Urinary bladder (tissue), 4 donors: ENCODE measurements around the gene TAS2R20. TPM values are rescaled to one million over a fixed set of nuclear protein-coding genes. Genes with fewer than 3 reads are reported as not detected.
"Not testable (repeated sequence)": the region's sequence is repeated elsewhere in the genome, so short reads cannot be mapped to it uniquely, and the experiment has no call there.

Experiments used
- DNase-seq: peaks from one replicate; pipeline ENCODE4 v3.0.0-alpha.2; 2015; ENCODE audit errors: extremely low spot score
- H3K27ac ChIP-seq: one replicate; pipeline ENCODE4 v1.5.1; 2013; ENCODE audit warnings: low read depth, mild to moderate bottlenecking, moderate library complexity
- H3K36me3 ChIP-seq: one replicate; pipeline ENCODE4 v1.6.1; 2013; ENCODE audit warnings: mild to moderate bottlenecking, moderate library complexity; ENCODE audit not compliant: insufficient read depth
- H3K4me1 ChIP-seq: one replicate; pipeline ENCODE4 v1.6.1; 2013; ENCODE audit warnings: mild to moderate bottlenecking, moderate library complexity; ENCODE audit not compliant: insufficient read depth
- H3K4me3 ChIP-seq: one replicate; pipeline ENCODE4 v1.5.1; 2013; ENCODE audit warnings: low read depth, low read length
- WGBS: extraction: QIAGEN DNeasy Blood & Tissue Kit; methylation state at CpG from one replicate; pipeline ENCODE4 v1.1.7; 2013; 5-methylcytosine and 5-hydroxymethylcytosine counted together
- polyA plus RNA-seq: library from polyadenylated mRNA; stranded (reverse); fragments of 200-250 nt; gene quantifications from one replicate; pipeline ENCODE4 v1.2.3, GENCODE V29; 2013
- total RNA-seq: library from RNA; depleted of rRNA; stranded (reverse); fragments of >200 nt; gene quantifications from one replicate; pipeline ENCODE4 v1.2.3, GENCODE V29; 2014
- donor health status: healthy with polysubstance abuse.
- donor health status: healthy.

TAS2R20 gene
- total RNA-seq: 23.7 TPM
- 0.22 TPM for polyA plus RNA-seq

GRCh38 chr12:10998204-10998603 is at the start of gene TAS2R20:
Gene TAS2R20 (minus strand): TSS chr12:10998304. CDS start chr12:10997875, 429 bp downstream.
- DNase-seq: no peak
- Histone ChIP-seq H3K36me3 (no peaks in the 10 kb centered on the region), H3K4me1 (no peaks in the 10 kb centered on the region), H3K4me3 (no peak within 1 kb of the TSS), H3K27ac (no peak within 1 kb of the TSS)

GRCh38 chr12:11041366-11041765 is 43.3 kb upstream of the TAS2R20 start:
- DNase-seq: not testable (repeated sequence)

GRCh38 chr12:11040162-11040561 is 42.1 kb upstream of the TAS2R20 start:
- Histone ChIP-seq H3K4me3 (no peak overlapping the region), H3K36me3 (peaks cover 3% of the 10 kb centered on the region), H3K4me1 (no peaks in the 10 kb centered on the region), H3K27ac (no peak overlapping the region)
- no peak for DNase-seq
- WGBS: 41% methylated on average over 1 of the region's 1 CpG

More at GRCh38 chr12:11041366-11041765, 43.3 kb upstream of the TAS2R20 start:
- H3K4me3 ChIP-seq, H3K36me3 ChIP-seq, H3K4me1 ChIP-seq, H3K27ac ChIP-seq: not testable (repeated sequence)
- 67% methylated on average over 2 of the region's 2 CpGs for WGBS

DNA sequence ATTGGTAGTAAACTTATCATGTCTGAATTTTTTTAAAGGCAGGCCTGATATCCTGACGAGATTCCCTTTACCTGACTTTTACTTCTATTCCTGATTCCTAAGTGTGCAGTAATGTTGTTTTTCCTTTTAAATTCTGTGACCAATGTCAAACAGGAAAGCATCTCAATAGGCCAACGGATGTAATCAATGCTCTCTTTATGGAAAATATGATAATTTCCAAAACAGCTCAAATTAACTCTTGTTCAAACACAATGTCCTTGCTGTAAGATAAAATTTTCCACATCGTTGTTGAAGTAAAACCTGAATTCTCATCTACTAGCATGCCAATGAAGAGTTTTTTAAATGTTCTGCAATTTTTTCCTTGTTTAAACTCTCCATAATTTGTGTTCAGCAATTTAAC is 41.1 kb upstream of the TAS2R20 start:
- no peaks in the 10 kb centered on the region for H3K4me1 ChIP-seq
- 86% methylated on average over 3 of the region's 3 CpGs for WGBS

DNA sequence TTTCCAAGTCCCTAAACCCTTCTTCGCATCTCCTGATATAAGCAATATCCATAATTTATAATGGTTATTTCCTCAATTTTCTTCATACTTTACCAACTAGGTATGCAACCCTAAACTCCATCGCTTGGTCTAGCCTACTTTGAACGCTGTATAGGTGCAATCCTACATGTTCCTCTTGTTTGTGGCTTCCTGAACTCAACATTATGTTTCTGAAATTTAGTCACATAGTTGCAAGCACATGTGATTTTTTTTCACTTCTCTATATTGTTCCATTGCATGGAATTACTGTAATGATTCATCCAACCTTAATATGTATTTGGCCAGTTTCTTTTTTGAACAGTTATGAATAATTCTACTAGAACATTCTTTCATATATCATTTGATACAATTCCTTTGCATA is 35.9 kb upstream of the TAS2R20 start:
- 100% methylated on average over 1 of the region's 3 CpGs for WGBS

More for the DNA sequence above, 41.1 kb upstream of the TAS2R20 start:
- no peak for DNase-seq
- Histone ChIP-seq H3K4me3 (no peak overlapping the region), H3K36me3 (no peaks in the 10 kb centered on the region), H3K27ac (no peak overlapping the region)

GRCh38 chr12:11031307-11031706 is 33.2 kb upstream of the TAS2R20 start, which contains the start of gene TAS2R31:
Gene TAS2R31 (minus strand): TSS chr12:11031407. CDS start chr12:11031335, 72 bp downstream.
- H3K36me3 ChIP-seq: no peaks in the 10 kb centered on the region
- no peak for DNase-seq
- H3K27ac ChIP-seq: no peak within 1 kb of the TSS
- no peaks in the 10 kb centered on the region for H3K4me1 ChIP-seq
- no peak within 1 kb of the TSS for H3K4me3 ChIP-seq
- WGBS: 99% methylated on average over 6 of the region's 6 CpGs

More for the DNA sequence above, 35.9 kb upstream of the TAS2R20 start:
- H3K36me3 ChIP-seq, DNase-seq, H3K4me1 ChIP-seq, H3K4me3 ChIP-seq, H3K27ac ChIP-seq: not testable (repeated sequence)

DNA sequence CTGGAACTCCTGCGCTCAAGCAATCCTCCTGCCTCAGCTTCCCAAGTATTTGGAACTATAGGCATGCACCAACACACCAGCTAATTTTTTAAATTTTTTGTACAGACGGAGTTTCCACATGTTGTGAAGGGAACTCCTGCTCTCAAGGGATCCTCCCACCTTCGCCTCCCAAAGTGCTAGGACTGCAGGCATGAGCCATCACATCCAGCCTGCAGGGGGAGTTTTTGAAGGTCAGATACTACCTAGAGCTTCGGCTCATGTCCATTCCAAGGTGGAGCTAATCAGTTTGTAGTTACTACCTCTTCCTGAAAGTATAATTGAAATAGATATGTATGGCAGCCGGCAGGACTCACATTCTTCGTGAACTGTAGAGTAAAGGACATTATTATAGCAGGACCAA is 28.0 kb upstream of the TAS2R20 start:
- DNase-seq: no peak
- peaks cover 2% of the 10 kb centered on the region for H3K36me3 ChIP-seq
- WGBS: 95% methylated on average over 6 of the region's 6 CpGs

GRCh38 chr12:11023387-11023786 is 25.3 kb upstream of the TAS2R20 start:
- no peak for DNase-seq
- no peak overlapping the region for H3K27ac ChIP-seq

More for the DNA sequence above, 28.0 kb upstream of the TAS2R20 start:
- H3K27ac ChIP-seq: no peak overlapping the region
- peaks cover 1% of the 10 kb centered on the region for H3K4me1 ChIP-seq
- no peak overlapping the region for H3K4me3 ChIP-seq

DNA sequence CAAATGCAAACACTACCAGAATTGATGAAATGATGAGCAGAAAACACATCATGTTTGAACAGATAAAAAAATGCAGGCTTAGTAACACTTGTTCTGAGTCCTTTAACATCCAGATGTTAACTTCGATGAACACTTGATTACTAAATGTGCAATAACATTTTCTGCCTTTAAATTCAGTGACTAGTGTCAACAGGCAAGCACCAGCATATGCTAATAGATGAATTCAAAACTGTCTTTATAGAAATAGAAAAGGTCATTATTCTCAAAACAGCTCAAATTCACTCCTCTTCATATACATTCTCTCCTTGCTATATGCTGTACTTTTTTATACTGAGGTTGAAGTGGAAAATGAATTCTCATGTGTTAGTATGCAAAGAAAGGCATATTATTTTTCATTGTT is 24.4 kb upstream of the TAS2R20 start, which contains the start of gene TAS2R19:
Gene TAS2R19, minus strand, starts transcription at position 101 of the 400 bp plus-strand sequence. Its CDS starts 49 bp downstream, at position 52.
- WGBS: 63% methylated on average over 1 of the region's 1 CpG
- H3K4me3 ChIP-seq: no peak within 1 kb of the TSS
- DNase-seq: no peak
- H3K36me3 ChIP-seq: peaks cover 2% of the 10 kb centered on the region
- H3K4me1 ChIP-seq: peaks cover 1% of the 10 kb centered on the region
- H3K27ac ChIP-seq: no peak within 1 kb of the TSS

More at GRCh38 chr12:11023387-11023786, 25.3 kb upstream of the TAS2R20 start:
- Histone ChIP-seq H3K4me1 (peaks cover 1% of the 10 kb centered on the region), H3K4me3 (no peak overlapping the region), H3K36me3 (peaks cover 2% of the 10 kb centered on the region)
- 89% methylated on average over 2 of the region's 2 CpGs for WGBS

GRCh38 chr12:11016937-11017336 is 18.8 kb upstream of the TAS2R20 start:
- Histone ChIP-seq H3K4me1 (no peaks in the 10 kb centered on the region), H3K4me3 (no peak overlapping the region), H3K27ac (no peak overlapping the region), H3K36me3 (peaks cover 2% of the 10 kb centered on the region)
- WGBS: 97% methylated on average over 1 of the region's 1 CpG
- DNase-seq: no peak

DNA sequence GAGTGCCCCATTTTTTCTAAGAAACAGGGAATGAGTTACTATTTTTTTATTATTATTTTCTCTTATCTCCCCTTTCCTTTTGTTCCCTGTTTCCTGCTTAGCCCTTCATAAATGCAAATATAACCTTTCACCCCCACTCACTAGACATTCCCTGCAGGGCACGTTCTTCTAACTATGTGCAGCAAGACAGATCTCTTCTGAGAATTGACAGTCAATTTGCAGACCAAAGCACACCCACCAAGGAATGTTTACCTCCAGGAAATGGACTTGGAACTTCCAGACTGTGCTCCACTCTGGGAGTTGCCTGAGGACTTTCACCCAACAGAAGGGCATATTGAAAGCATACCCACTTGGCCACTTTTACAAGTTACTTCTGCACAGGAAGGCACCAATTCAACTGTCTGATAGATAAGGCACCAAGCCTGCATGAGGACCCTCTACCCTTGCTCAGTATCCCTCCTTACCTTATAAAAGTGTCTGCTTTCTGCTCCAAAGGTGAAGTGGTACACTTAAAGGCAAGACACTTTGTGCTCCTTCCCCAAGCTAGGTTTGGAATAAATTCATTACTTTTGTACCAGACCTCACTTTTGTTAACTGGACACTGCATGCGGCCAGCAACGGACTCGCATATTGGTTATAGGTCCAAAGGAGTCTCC is 17.8 kb upstream of the TAS2R20 start:
- Histone ChIP-seq H3K36me3 (no peaks in the 10 kb centered on the region), H3K4me3 (no peak overlapping the region), H3K27ac (no peak overlapping the region), H3K4me1 (no peaks in the 10 kb centered on the region)
- WGBS: 87% methylated on average over 4 of the region's 4 CpGs
- no peak for DNase-seq

- Histone ChIP-seq H3K27ac (no peak overlapping the region), H3K4me1 (no peaks in the 10 kb centered on the region), H3K36me3 (no peaks in the 10 kb centered on the region), H3K4me3 (no peak overlapping the region)
- DNase-seq: no peak
Measured at GRCh38 chr12:11014234-11014633, 16.1 kb upstream of the TAS2R20 start.

- no peak for DNase-seq
- Histone ChIP-seq H3K36me3 (no peaks in the 10 kb centered on the region), H3K4me1 (no peaks in the 10 kb centered on the region), H3K4me3 (no peak overlapping the region), H3K27ac (no peak overlapping the region)
- WGBS: 99% methylated on average over 1 of the region's 1 CpG
Measured at GRCh38 chr12:11007608-11008007, 9.5 kb upstream of the TAS2R20 start.

GRCh38 chr12:10994307-10994706 is 3.8 kb downstream of the TAS2R20 start:
- 92% methylated on average over 3 of the region's 3 CpGs for WGBS
- Histone ChIP-seq H3K4me3 (no peak overlapping the region), H3K27ac (no peak overlapping the region), H3K36me3 (no peaks in the 10 kb centered on the region), H3K4me1 (no peaks in the 10 kb centered on the region)
- no peak for DNase-seq
